ENCODE measurements around the gene SLC7A8. TPM values are rescaled to one million over a fixed set of nuclear protein-coding genes. Genes with fewer than 3 reads are reported as not detected.

Gene SLC7A8
- total RNA-seq, 4 donors from 2014 or later, result 15.9 to 152 (median 49.3) TPM

GRCh38 chr14:23126548-23127278 is 56.7 kb downstream of the SLC7A8 start:
- TF ChIP-seq POLR2A (IDR thresholded peaks at IDR 0.05) (no peak), CTCF (IDR thresholded peaks at IDR 0.05) (no peak)
- intact Hi-C loops (cut with DNase I; ENCODE audit: low total_unique reads), result no loop called here
- Histone ChIP-seq H3K9me3 (no peaks in the 10 kb centered on the region), H3K4me3 (no peak overlapping the region), H3K27ac (peak overlapping the region; percentile 56 to 67), H3K36me3 (no peaks in the 10 kb centered on the region), H3K4me1 (peaks cover 0 to 4% of the 10 kb centered on the region in 2 donors), H3K27me3 (no peaks in the 10 kb centered on the region)
- no peak for DNase-seq

GRCh38 chr14:23125933-23126524 is 57.4 kb downstream of the SLC7A8 start:
- Histone ChIP-seq H3K36me3 (no peaks in the 10 kb centered on the region), H3K27me3 (no peaks in the 10 kb centered on the region), H3K27ac (peak overlapping the region; percentile 56 to 67), H3K4me1 (peaks cover 0 to 7% of the 10 kb centered on the region in 2 donors), H3K9me3 (no peaks in the 10 kb centered on the region), H3K4me3 (no peak overlapping the region)
- intact Hi-C loops (cut with DNase I; ENCODE audit: low total_unique reads), result no loop called here
- DNase-seq, result peak in 1 of 2 donors; percentile 54
- TF ChIP-seq CTCF (IDR thresholded peaks at IDR 0.05), result no peak

GRCh38 chr14:23125011-23125410 is 58.4 kb downstream of the SLC7A8 start:
- no peaks in the 10 kb centered on the region for H3K9me3 ChIP-seq
- no peak overlapping the region for H3K4me3 ChIP-seq
- TF ChIP-seq POLR2A (IDR thresholded peaks at IDR 0.05) (no peak), CTCF (IDR thresholded peaks at IDR 0.05) (no peak)
- no peaks in the 10 kb centered on the region for H3K27me3 ChIP-seq
- H3K36me3 ChIP-seq, result no peaks in the 10 kb centered on the region
- intact Hi-C loops (cut with DNase I; ENCODE audit: low total_unique reads), result no loop called here
- DNase-seq, result no peak
- H3K27ac ChIP-seq, result peak overlapping the region in 1 of 2 donors; percentile 67
- peaks cover 0 to 8% of the 10 kb centered on the region in 2 donors for H3K4me1 ChIP-seq

GRCh38 chr14:23124337-23124954 is 59.0 kb downstream of the SLC7A8 start:
- peaks cover 0 to 8% of the 10 kb centered on the region in 2 donors for H3K4me1 ChIP-seq
- no peaks in the 10 kb centered on the region for H3K9me3 ChIP-seq
- no peak for DNase-seq
- intact Hi-C loops (cut with DNase I; ENCODE audit: low total_unique reads), result no loop called here
- no peak overlapping the region for H3K4me3 ChIP-seq
- H3K27me3 ChIP-seq, result no peaks in the 10 kb centered on the region
- peak overlapping the region; percentile 28 to 83 for H3K27ac ChIP-seq
- no peaks in the 10 kb centered on the region for H3K36me3 ChIP-seq
- no peak for TF ChIP-seq CTCF (IDR thresholded peaks at IDR 0.05)
- no peak for TF ChIP-seq POLR2A (IDR thresholded peaks at IDR 0.05)

GRCh38 chr14:23123419-23123818 is 60.0 kb downstream of the SLC7A8 start:
- H3K4me1 ChIP-seq, result peaks cover 0 to 8% of the 10 kb centered on the region in 2 donors
- no peak overlapping the region for H3K4me3 ChIP-seq
- TF ChIP-seq POLR2A (IDR thresholded peaks at IDR 0.05) (no peak), CTCF (IDR thresholded peaks at IDR 0.05) (no peak)
- H3K27ac ChIP-seq, result peak overlapping the region; percentile 28 to 83
- no peaks in the 10 kb centered on the region for H3K9me3 ChIP-seq
- H3K27me3 ChIP-seq, result no peaks in the 10 kb centered on the region
- intact Hi-C loops (cut with DNase I; ENCODE audit: low total_unique reads), result no loop called here
- no peaks in the 10 kb centered on the region for H3K36me3 ChIP-seq
- peak; percentile 45 to 56 for DNase-seq
